H9 (cell line): Measurements from ENCODE around the gene PDE7B. TPM values are rescaled to one million over a fixed set of nuclear protein-coding genes. Genes with fewer than 3 reads are reported as not detected.

Source experiments
- DNase-seq: peaks from one replicate; pipeline ENCODE4 v3.0.0-alpha.2; 2017
- H2AFZ ChIP-seq: one replicate; pipeline ENCODE4 v1.6.1; 2013; ENCODE audit warnings: mild to moderate bottlenecking, low read length, control low read depth, moderate library complexity
- H2AK5ac ChIP-seq: 2 replicates; pipeline ENCODE4 v1.6.1; 2013; ENCODE audit warnings: low read length, control low read depth, mixed read lengths; ENCODE audit not compliant: insufficient read length
- H2BK120ac ChIP-seq: one replicate; pipeline ENCODE4 v1.6.1; 2013; ENCODE audit warnings: low read depth, mild to moderate bottlenecking, low read length, control low read depth, inconsistent platforms; ENCODE audit not compliant: poor library complexity, severe bottlenecking
- H2BK12ac ChIP-seq: 2 replicates; pipeline ENCODE4 v1.6.1; 2013; ENCODE audit warnings: low read length, control low read depth, mixed read lengths, low read depth; ENCODE audit not compliant: insufficient read length
- H2BK15ac ChIP-seq: 2 replicates; pipeline ENCODE4 v1.6.1; 2013; ENCODE audit warnings: low read depth, low read length, control low read depth
- H2BK20ac ChIP-seq: one replicate; pipeline ENCODE4 v1.6.1; 2013; ENCODE audit warnings: low read depth, mild to moderate bottlenecking, low read length, control low read depth, inconsistent platforms; ENCODE audit not compliant: poor library complexity, severe bottlenecking
- H2BK5ac ChIP-seq: 2 replicates; pipeline ENCODE4 v1.6.1; 2013; ENCODE audit warnings: low read length, control low read depth, mixed read lengths; ENCODE audit not compliant: insufficient read length
- H3K14ac ChIP-seq: 2 replicates; pipeline ENCODE4 v1.6.1; 2013; ENCODE audit warnings: low read length, control low read depth; ENCODE audit not compliant: insufficient read depth
- H3K18ac ChIP-seq: 2 replicates; pipeline ENCODE4 v1.6.1; 2013; ENCODE audit warnings: low read depth, mild to moderate bottlenecking, mixed read lengths, low read length, control low read depth; ENCODE audit not compliant: insufficient read length
- H3K23ac ChIP-seq: 2 replicates; pipeline ENCODE4 v1.6.1; 2013; ENCODE audit warnings: low read length, control low read depth, mixed read lengths, low read depth; ENCODE audit not compliant: insufficient read length
- H3K23me2 ChIP-seq: 2 replicates; pipeline ENCODE4 v1.6.1; 2013; ENCODE audit warnings: low read depth, mild to moderate bottlenecking, mixed read lengths, low read length, control low read depth; ENCODE audit not compliant: insufficient read length, poor library complexity, severe bottlenecking
- H3K27ac ChIP-seq: 2 replicates; pipeline ENCODE4 v1.5.1; 2013; ENCODE audit warnings: low read length, control low read depth, mixed read lengths, low read depth; ENCODE audit not compliant: insufficient read length
- H3K27me3 ChIP-seq: 2 replicates; pipeline ENCODE4 v1.6.1; 2013; ENCODE audit warnings: low read length, control low read depth, inconsistent platforms; ENCODE audit not compliant: insufficient read depth
- H3K4ac ChIP-seq: 2 replicates; pipeline ENCODE4 v1.6.1; 2013; ENCODE audit warnings: low read depth, mild to moderate bottlenecking, control low read depth, inconsistent platforms, low read length, moderate library complexity
- H3K4me1 ChIP-seq: 2 replicates; pipeline ENCODE4 v1.6.1; 2013; ENCODE audit warnings: low read length, control low read depth, inconsistent platforms; ENCODE audit not compliant: insufficient read depth
- H3K4me2 ChIP-seq: 2 replicates; pipeline ENCODE4 v1.6.1; 2013; ENCODE audit warnings: low read length, control low read depth, mixed read lengths; ENCODE audit not compliant: insufficient read length, insufficient read depth
- H3K56ac ChIP-seq: 2 replicates; pipeline ENCODE4 v1.6.1; 2013; ENCODE audit warnings: low read depth, mild to moderate bottlenecking, mixed read lengths, low read length, control low read depth; ENCODE audit not compliant: insufficient read length
- H3K79me1 ChIP-seq: 2 replicates; pipeline ENCODE4 v1.6.1; 2013; ENCODE audit warnings: low read depth, mild to moderate bottlenecking, moderate library complexity, low read length, control low read depth, inconsistent platforms; ENCODE audit not compliant: insufficient read depth, poor library complexity, severe bottlenecking
- H3K79me2 ChIP-seq: 2 replicates; pipeline ENCODE4 v1.6.1; 2013; ENCODE audit warnings: low read length, control low read depth, inconsistent platforms; ENCODE audit not compliant: insufficient read depth
- H3K9ac ChIP-seq: 2 replicates; pipeline ENCODE4 v1.6.1; 2013; ENCODE audit warnings: low read length, control low read depth, mixed read lengths; ENCODE audit not compliant: insufficient read length; ENCODE audit errors: extremely low read depth
- H3K9me3 ChIP-seq: one replicate; pipeline ENCODE4 v1.6.1; 2013; ENCODE audit warnings: low read depth, low read length, inconsistent platforms; ENCODE audit not compliant: control insufficient read depth
- H3T11ph ChIP-seq: one replicate; pipeline ENCODE4 v1.6.1; 2013; ENCODE audit warnings: mild to moderate bottlenecking, low read length, control low read depth, inconsistent platforms
- H4K20me1 ChIP-seq: one replicate; pipeline ENCODE4 v1.6.1; 2013; ENCODE audit not compliant: control insufficient read depth, insufficient read length, insufficient read depth
- H4K5ac ChIP-seq: 2 replicates; pipeline ENCODE4 v1.6.1; 2013; ENCODE audit warnings: low read depth, mild to moderate bottlenecking, mixed read lengths, low read length, control low read depth; ENCODE audit not compliant: insufficient read length
- H4K8ac ChIP-seq: replicated peaks from 2 replicates; pipeline ENCODE4 v1.6.1; 2013; ENCODE audit warnings: low read length, control low read depth, mixed read lengths, low read depth; ENCODE audit not compliant: insufficient read length
- H4K91ac ChIP-seq: 2 replicates; pipeline ENCODE4 v1.6.1; 2013; ENCODE audit warnings: low read depth, mild to moderate bottlenecking, moderate library complexity, mixed read lengths, low read length, control low read depth; ENCODE audit not compliant: insufficient read length
- H3K27ac Mint-ChIP-seq, 3 experiments: 2 replicates in 2 of 3; 3 replicates in 1 of 3; pipeline ENCODE4 v1.8.0; 2020 to 2021; ENCODE audit warnings: mixed read lengths in 3 of 3, mild to moderate bottlenecking in 1 of 3, moderate library complexity in 1 of 3
- H3K27me3 Mint-ChIP-seq: 2 replicates; pipeline ENCODE4 v1.8.0; 2021; ENCODE audit warnings: low read depth, mild to moderate bottlenecking, moderate library complexity, mixed read lengths
- H3K36me3 Mint-ChIP-seq, 3 experiments: 2 replicates in 2 of 3; 3 replicates in 1 of 3; pipeline ENCODE4 v1.8.0; 2020 to 2021; ENCODE audit warnings: low read depth in 3 of 3, mixed read lengths in 3 of 3; ENCODE audit not compliant: insufficient read depth in 1 of 3
- H3K4me1 Mint-ChIP-seq, 2 experiments: 2 replicates each; pipeline ENCODE4 v1.8.0; 2020; ENCODE audit warnings: mixed read lengths in 2 of 2
- H3K4me3 Mint-ChIP-seq, 2 experiments: 2 replicates in 1 of 2; 3 replicates in 1 of 2; pipeline ENCODE4 v1.8.0; 2020 to 2021; ENCODE audit warnings: mild to moderate bottlenecking in 2 of 2, mixed read lengths in 2 of 2, moderate library complexity in 1 of 2
- H3K9me3 Mint-ChIP-seq, 2 experiments: 2 replicates in 1 of 2; 3 replicates in 1 of 2; pipeline ENCODE4 v1.8.0; 2020; ENCODE audit warnings: mild to moderate bottlenecking in 2 of 2, mixed read lengths in 2 of 2, moderate library complexity in 1 of 2
- CTCF ChIP-seq: fragments of 200-600 bp; sonication (generic); conservative IDR thresholded peaks from 3 replicates; pipeline ENCODE4 v1.8.0; 2021; ENCODE audit warnings: antibody characterized with exemption, mild to moderate bottlenecking
- WGBS: extraction: QIAGEN DNeasy Blood & Tissue Kit; methylation state at CpG from one replicate; pipeline ENCODE4 v1.1.7; 2013; ENCODE audit warnings: missing lambda C conversion rate, low lambda C conversion rate, mixed read lengths; ENCODE audit not compliant: insufficient read length; ENCODE audit errors: extremely low coverage; 5-methylcytosine and 5-hydroxymethylcytosine counted together
- total RNA-seq: library from RNA; stranded (reverse); gene quantifications from 2 replicates; pipeline ENCODE4 v1.2.1, GENCODE V29; 2021

PDE7B gene
- total RNA-seq, 1 experiment from 2014 or later, result not detected

GRCh38 chr6:136037242-136037875 is 185.9 kb downstream of the PDE7B start:
- H3K4me1 Mint-ChIP-seq, result peaks cover 6 to 9% of the 10 kb centered on the region in 2 experiments
- no peak overlapping the region for H3K9ac ChIP-seq

More at GRCh38 chr6:136037242-136037875, 185.9 kb downstream of the PDE7B start:
- no peaks in the 10 kb centered on the region for H3K36me3 Mint-ChIP-seq
- no peak overlapping the region for H4K91ac ChIP-seq
- H3K27ac Mint-ChIP-seq, result 0 out of 7 replicates have a peak overlapping the region, but pooled peaks of 1 of the 3 experiments have one; percentile 31
- no peak overlapping the region for H2AFZ ChIP-seq
- H2BK20ac ChIP-seq, result no peak overlapping the region
- DNase-seq, result no peak
- no peak overlapping the region for H2BK5ac ChIP-seq
- H2BK120ac ChIP-seq, result no peak overlapping the region
- H4K8ac ChIP-seq, result no peak overlapping the region
- H3K18ac ChIP-seq, result no peak overlapping the region
- no peak overlapping the region for H2AK5ac ChIP-seq
- no peak overlapping the region for H3K23ac ChIP-seq
- no peak overlapping the region for H2BK12ac ChIP-seq
- no peak overlapping the region for H3K27ac ChIP-seq
- H3K4me2 ChIP-seq, result no peak overlapping the region
- no peak overlapping the region for H3K4me3 Mint-ChIP-seq
- WGBS, result no CpG with 5 or more reads among the region's 8 CpGs
- no peak overlapping the region for H4K5ac ChIP-seq
- H4K20me1 ChIP-seq, result no peaks in the 10 kb centered on the region
- H3K79me1 ChIP-seq, result no peaks in the 10 kb centered on the region
- H2BK15ac ChIP-seq, result no peak overlapping the region
- H3K27me3 Mint-ChIP-seq, result no peaks in the 10 kb centered on the region
- H3K27me3 ChIP-seq, result no peaks in the 10 kb centered on the region
- H3K23me2 ChIP-seq, result no peaks in the 10 kb centered on the region
- no peak overlapping the region; the same call in 1 of the 2 replicates for H3K14ac ChIP-seq
- no peaks in the 10 kb centered on the region for H3K9me3 Mint-ChIP-seq
- H3K56ac ChIP-seq, result no peak overlapping the region
- no peak overlapping the region for H3T11ph ChIP-seq
- no peaks in the 10 kb centered on the region for H3K9me3 ChIP-seq
- no peaks in the 10 kb centered on the region for H3K4me1 ChIP-seq
- H3K79me2 ChIP-seq, result no peaks in the 10 kb centered on the region
- no peak for TF ChIP-seq CTCF
- no peak overlapping the region for H3K4ac ChIP-seq
